Fibroblast of the aortic adventitia (primary cell): ENCODE data around the gene TSC2. TPM values are rescaled to one million over a fixed set of nuclear protein-coding genes. Genes with fewer than 3 reads are reported as not detected.
"Not testable (repeated sequence)": the region's sequence is repeated elsewhere in the genome, so short reads cannot be mapped to it uniquely, and the experiment has no call there.

ENCODE experiments used
- DNase-seq: peaks from one replicate; pipeline ENCODE4 v3.0.0-alpha.2; 2010; ENCODE audit warnings: low read depth
- H3K4me3 ChIP-seq: 2 replicates; pipeline ENCODE4 v1.5.1; 2011; ENCODE audit warnings: low read depth, mild to moderate bottlenecking, control low read depth, low read length, moderate library complexity
- total RNA-seq: library from RNA; depleted of rRNA; stranded (reverse); fragments of >200 nt; gene quantifications from 2 replicates; pipeline ENCODE4 v1.2.3, GENCODE V29; 2012; ENCODE audit warnings: low replicate concordance
- TF ChIP-seq, protein P1 (sequence below): IDR thresholded peaks from 2 replicates; pipeline ENCODE4 v1.5.1; 2011; ENCODE audit warnings: mild to moderate bottlenecking, low read length, control low read depth, inconsistent platforms; ENCODE audit not compliant: insufficient read depth

Gene TSC2
- total RNA-seq, 1 donor, result 58.7 TPM

DNA sequence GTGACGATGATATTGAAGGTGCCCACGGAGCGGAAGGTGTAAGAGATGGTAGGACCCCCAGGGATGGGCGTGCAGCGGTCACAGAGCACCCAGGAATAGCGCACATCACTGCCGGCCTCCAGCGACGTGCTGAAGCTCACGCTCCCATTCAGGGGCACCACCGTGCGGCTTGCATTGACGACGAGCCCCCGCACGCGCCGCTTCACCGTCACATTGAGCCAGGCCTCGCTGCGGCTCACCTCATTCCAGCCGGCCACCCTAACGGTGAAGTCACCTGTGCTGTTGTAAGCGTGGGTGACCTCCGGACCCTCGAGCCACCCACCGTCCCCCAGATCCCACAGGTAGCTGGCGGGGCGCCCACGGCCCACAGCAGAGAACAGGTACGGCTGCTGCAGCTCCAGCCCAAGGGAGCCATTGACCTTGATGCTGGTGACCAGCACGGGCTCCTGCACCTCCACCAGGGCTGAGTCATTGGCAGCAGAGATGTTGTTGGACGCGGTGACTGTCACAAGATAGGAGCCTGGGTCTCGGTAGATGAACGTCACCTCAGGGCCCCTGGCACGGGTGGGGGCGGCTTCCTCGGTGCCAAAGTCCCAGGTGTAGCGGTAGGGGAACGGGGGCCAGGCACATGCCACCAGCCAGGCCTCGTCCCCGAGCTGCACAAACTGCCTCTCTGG, 62.7 kb downstream of the TSC2 start:
- not testable (repeated sequence) for H3K4me3 ChIP-seq, DNase-seq

DNA sequence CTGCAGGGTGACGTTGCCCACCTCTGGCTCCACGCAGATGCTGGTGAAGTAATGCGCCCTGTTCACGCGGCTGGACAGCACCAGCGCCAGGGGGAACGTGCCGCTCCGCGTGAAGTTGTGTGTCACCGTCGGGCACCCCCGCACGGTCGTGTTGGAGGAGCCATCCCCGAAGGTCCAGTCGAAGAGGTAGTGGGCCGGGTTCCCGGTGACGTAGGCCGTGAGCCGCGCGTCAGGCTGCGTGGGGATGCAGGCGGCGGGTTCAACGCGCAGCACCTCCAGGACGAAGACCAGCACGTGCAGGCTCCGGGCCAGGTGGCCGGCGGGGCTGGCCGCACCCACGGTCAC, 63.2 kb downstream of the TSC2 start:
- not testable (repeated sequence) for H3K4me3 ChIP-seq, DNase-seq

DNA sequence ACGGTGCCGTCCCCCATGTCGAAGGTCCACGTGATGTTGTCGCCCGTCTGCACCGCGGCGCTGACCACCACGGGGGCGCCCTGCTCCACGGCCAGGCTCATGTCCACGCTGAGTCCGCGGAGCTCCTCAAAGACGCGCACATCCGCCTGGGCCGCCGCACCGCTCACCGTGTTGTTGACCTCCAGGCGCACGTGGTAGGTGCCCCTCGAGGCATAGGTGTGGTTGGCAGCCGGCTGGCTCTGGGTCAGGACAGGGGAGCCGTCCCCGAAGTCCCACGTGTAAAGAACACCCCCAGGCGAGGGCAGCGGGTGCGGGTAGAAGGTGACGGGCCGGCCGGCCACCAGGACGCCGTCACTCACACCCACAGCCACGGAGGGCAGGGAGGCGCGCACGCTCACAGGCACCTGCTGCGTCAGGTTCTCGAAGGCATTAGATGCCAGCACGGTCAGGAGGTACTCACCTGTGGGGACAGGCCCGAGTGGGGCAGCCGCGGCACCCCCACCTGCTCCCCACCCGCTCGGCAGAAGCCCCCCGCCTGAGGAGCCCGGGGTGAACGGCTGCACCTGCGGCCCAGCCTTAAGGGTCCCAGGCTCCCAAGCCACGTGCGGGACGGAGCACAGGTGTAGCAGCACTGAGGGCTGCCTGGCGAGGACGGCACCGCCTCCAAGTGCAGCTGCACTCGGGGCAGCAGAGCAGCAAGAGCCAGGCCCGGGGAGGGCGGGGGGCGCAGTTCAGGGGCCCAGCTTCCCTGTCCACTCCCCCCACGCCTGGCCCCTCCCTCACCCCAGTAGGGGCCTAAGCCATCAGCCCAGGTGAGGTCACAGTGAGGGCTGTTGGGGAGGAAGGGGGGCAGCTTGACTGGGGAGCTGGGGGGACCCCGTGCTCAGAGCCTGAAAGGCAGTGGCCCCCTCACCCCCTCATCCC, 63.9 kb downstream of the TSC2 start:
- DNase-seq, result not testable (repeated sequence)

DNA sequence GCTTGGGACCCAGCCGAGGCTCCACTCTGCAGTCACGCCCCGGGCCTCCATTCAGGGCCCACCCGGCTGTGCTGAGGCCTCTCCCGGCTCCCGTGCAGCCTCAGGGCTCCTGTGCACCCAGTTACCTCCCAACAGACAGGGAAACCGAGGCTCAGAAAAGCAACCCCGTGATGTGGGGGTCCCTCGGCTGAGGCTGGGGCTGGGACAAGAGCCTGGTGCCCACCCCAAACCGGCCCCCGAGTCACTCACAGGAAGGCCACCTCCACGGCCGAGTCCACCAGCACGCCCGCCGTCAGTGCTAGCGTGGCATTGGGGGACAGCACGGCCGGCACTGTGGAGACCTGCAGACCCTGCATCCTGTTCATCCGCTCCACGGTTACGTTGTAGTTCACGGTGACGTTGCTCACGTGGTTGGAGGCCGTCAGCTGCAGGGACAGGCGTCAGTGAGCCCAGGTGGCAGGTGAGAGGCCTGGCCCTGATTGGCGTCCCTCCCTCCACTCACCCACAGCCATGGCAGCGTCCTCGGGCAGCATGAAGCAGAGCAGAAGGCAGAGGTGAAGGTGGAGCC, 64.8 kb downstream of the TSC2 start:
- not testable (repeated sequence) for DNase-seq

More for the DNA sequence above, 63.9 kb downstream of the TSC2 start:
- H3K4me3 ChIP-seq, result not testable (repeated sequence)

DNA sequence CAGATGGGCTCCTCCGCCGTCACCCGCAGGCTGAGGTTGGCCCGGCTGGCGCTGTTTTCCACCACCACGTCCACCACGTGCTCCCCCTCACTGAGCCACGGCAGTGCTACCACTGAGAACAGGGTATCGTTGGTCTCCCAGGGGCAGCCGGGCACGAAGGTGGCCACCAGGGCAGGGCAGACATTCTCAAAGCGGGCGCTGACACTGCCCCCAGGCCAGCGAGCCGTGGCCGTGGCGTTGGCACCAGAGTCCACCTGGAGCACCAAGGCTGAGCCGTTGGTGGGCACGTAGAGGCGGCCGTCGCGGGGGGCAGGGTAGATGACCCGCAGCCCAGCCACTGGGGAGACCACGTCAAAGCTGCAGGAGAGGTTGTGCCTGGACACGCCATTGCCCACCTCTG, 66.4 kb downstream of the TSC2 start:
- DNase-seq, H3K4me3 ChIP-seq: not testable (repeated sequence)

More for the DNA sequence above, 64.8 kb downstream of the TSC2 start:
- H3K4me3 ChIP-seq, result not testable (repeated sequence)

DNA sequence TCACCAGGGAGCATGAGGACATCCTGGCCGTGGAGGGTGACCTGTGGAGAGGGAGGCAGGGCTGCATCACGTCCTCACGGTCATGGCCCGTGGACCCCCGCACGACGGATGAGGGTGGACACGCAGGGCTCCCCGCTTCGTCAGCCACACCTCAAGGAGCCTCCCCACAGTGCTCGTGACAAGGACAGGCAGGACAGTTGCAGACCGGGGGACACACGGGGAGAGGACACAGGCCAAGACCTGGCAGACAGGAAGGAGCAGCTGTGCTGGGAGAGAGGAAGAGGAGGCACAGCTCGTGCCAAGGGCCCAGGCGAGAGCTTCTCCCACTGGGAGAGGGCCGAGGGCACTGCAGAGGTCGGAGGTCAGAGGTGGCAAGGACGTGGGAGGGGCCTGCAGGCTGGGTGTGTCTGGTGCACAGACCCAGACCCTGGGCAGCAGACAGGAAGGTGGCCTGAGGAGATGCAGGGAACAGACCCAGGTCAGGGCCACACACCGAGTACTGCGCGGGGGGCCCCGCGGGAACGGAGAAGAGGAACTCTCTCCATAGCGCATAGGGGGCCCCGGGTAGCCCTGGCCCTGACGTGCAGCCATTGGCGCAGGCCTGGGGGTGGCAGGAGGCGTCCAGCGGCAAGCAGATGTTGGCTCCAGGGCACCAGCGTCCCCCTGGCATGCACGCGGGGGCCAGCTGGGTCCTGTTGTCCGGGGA, 67.3 kb downstream of the TSC2 start:
- not testable (repeated sequence) for H3K4me3 ChIP-seq, DNase-seq

DNA sequence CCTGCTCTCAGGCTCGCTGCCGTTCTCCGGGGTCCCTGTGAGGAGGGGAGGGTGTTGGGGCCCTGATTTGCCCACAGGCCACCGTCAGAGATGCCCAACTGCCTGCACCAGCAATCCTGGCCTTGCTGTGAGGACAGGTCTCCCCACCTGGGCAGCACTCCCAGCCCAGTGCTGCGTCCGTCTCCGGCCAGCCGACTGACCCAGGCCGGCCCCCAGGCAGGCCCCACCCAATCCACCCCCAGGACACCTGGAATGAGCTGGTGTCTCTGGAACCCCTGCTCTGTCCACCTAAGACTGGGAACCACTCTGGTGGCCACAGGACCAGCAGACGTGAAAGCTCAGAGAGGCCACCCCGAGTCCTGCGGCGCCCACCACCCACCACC, 67.8 kb downstream of the TSC2 start:
- no peak overlapping the region for H3K4me3 ChIP-seq
- TF ChIP-seq, protein P1, sequence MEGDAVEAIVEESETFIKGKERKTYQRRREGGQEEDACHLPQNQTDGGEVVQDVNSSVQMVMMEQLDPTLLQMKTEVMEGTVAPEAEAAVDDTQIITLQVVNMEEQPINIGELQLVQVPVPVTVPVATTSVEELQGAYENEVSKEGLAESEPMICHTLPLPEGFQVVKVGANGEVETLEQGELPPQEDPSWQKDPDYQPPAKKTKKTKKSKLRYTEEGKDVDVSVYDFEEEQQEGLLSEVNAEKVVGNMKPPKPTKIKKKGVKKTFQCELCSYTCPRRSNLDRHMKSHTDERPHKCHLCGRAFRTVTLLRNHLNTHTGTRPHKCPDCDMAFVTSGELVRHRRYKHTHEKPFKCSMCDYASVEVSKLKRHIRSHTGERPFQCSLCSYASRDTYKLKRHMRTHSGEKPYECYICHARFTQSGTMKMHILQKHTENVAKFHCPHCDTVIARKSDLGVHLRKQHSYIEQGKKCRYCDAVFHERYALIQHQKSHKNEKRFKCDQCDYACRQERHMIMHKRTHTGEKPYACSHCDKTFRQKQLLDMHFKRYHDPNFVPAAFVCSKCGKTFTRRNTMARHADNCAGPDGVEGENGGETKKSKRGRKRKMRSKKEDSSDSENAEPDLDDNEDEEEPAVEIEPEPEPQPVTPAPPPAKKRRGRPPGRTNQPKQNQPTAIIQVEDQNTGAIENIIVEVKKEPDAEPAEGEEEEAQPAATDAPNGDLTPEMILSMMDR, result no peak
- no peak for DNase-seq

DNA sequence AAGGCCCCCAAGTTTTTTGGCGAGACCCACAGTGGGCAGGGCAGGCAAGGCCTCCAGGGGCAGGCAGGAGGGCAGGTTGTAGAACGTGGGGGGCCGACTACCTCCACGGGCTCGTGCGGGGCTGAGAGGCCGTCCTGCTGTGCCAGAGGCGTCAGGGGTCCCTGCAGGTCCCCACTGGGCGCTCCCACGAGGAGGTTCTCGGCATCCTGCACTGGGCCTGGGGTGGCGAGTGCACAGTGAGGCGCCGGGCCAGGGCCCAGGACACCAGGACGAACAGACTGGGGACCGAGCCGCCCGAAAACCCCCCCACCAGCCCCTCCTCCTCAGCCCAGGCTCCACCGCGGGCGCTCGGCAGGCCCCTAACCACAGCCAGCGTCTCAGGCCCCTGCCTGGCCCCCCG, 68.6 kb downstream of the TSC2 start:
- DNase-seq, H3K4me3 ChIP-seq: not testable (repeated sequence)

DNA sequence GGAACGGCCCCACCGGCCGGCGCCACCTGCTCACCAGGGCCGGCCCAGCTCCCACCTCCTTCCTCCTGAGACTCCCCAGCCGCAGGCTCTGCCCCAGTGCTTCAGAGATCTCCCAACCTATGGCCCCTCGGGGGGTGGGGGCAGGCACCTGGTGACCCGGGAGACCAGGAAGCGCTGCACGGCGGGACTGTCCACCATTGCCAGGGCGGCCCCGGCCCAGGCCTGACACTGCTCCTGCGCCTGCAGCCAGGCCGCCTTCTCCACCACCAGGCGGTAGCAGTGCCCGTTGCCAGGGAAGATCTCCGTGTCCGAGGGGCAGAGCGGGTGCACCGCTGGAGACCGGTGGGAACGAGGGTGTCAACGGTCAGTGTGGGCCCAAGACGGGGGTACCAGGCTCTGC, 69.6 kb downstream of the TSC2 start:
- DNase-seq, H3K4me3 ChIP-seq: not testable (repeated sequence)

DNA sequence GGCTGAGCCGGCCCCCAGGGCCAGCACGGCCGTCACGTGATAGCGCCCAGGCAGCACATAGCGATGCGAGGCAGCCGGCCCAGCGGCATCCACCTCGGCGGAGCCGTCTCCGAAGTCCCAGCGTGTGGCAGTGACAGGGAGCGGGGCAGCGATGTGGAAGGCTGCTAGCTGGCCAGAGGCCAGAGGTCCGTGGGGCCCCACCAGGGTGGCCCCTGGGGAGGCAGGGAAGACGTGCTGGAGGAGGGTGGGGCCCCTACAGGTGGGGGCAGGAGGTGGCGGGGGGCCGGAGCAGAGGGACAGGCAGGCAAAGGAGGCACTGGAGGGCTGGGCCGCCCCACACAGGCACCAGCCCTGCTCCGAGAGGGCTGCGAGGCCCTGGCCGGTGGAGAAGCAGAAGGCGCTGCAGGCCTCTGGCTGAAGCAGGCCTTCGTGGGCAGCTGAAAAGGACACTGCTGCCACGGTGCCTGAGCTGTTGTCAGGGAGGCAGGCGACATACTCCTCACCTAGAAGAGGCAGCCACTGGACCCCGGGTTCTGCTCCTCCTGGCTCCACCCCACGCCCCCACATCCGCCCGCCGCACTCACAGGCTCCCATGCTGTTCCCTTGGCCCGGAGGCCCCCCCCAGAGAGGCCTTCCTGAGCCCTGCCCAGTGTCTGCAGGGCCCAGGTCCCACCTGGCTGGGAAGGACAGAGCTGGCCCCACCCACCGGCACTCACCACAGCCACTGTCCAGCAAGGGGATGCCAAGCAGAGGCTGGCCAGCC, 70.4 kb downstream of the TSC2 start:
- not testable (repeated sequence) for DNase-seq, H3K4me3 ChIP-seq

DNA sequence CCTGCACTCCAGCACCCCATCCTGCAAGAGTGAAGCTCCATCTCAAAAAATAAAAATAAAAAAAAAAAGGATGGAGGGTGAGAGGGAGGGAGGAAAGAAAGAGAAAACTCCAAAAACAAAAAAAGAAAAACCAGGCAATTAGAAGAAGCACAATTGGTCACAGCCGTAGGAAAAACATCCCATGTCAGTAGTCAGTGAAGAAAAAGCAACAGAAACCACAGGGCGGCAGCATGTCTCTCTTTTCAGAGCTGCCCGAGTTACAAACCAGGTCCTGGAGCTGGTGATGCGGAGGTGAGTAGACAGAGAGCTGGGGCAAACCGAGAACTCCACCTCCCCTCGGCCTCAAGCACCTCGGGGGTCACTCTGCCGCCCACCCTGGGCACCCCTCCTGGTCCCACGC, 73.5 kb downstream of the TSC2 start:
- TF ChIP-seq, protein P1, result peak; percentile 50
- H3K4me3 ChIP-seq, result not testable (repeated sequence)
- peak; percentile 75 for DNase-seq
